K562 (cell line): ENCODE results near the gene IL17REL. TPM values are rescaled to one million over a fixed set of nuclear protein-coding genes. Genes with fewer than 3 reads are reported as not detected.

Experiments used
- ARID4B ChIP-seq: sonication (generic); formaldehyde crosslinking; IDR thresholded peaks from 2 replicates; pipeline ENCODE4 v1.8.0; 2022; ENCODE audit warnings: mild to moderate bottlenecking, missing genetic modification reagents
- CREB1 ChIP-seq, 2 experiments: sonication (generic) in 1 of 2; formaldehyde crosslinking in 1 of 2; IDR thresholded peaks; 2 replicates each; pipeline versions ENCODE4 v1.6.1 to v1.8.0; 2012 to 2022; ENCODE audit warnings: inconsistent platforms in 1 of 2, mild to moderate bottlenecking in 1 of 2, missing genetic modification reagents in 1 of 2, moderate library complexity in 1 of 2
- CTBP1 ChIP-seq: fragments of 450-650 bp; IDR thresholded peaks from 2 replicates; pipeline ENCODE4 v1.6.1; 2016; ENCODE audit warnings: borderline replicate concordance
- E2F5 ChIP-seq: sonication (generic); formaldehyde crosslinking; IDR thresholded peaks from 2 replicates; pipeline ENCODE4 v1.8.0; 2022; ENCODE audit warnings: mild to moderate bottlenecking, missing genetic modification reagents
- FOXJ2 ChIP-seq: fragments of 200-800 bp; sonication (Bioruptor generic); IDR thresholded peaks from 2 replicates; pipeline ENCODE4 v1.6.1; 2016; ENCODE audit warnings: missing genetic modification characterization, missing compliant biosample characterization
- GATAD2B ChIP-seq: fragments of 450-650 bp; IDR thresholded peaks from 2 replicates; pipeline ENCODE4 v1.6.1; 2017; ENCODE audit warnings: mild to moderate bottlenecking, borderline replicate concordance
- ILK ChIP-seq: fragments of 450-650 bp; IDR thresholded peaks from 2 replicates; pipeline ENCODE4 v1.6.1; 2016; ENCODE audit warnings: missing genetic modification characterization, low read depth, mild to moderate bottlenecking, missing compliant biosample characterization, moderate library complexity, borderline replicate concordance
- PRDM10 ChIP-seq: fragments of 450-650 bp; IDR thresholded peaks from 2 replicates; pipeline ENCODE4 v1.6.1; 2018; ENCODE audit not compliant: partially characterized antibody
- RBFOX2 ChIP-seq: fragments of 200-400 bp; formaldehyde crosslinking; IDR thresholded peaks from 2 replicates; pipeline ENCODE4 v1.6.1; 2017; ENCODE audit warnings: low read depth, mild to moderate bottlenecking, low read length, moderate library complexity
- RNF2 ChIP-seq: sonication (generic); IDR thresholded peaks from 2 replicates; pipeline ENCODE4 v1.6.1; 2016
- SAP30 ChIP-seq: fragments of 200-600 bp; sonication (generic); IDR thresholded peaks from 2 replicates; pipeline ENCODE4 v1.6.1; 2012; ENCODE audit warnings: borderline replicate concordance, low read depth, mild to moderate bottlenecking, moderate library complexity, low read length, control low read depth, inconsistent platforms; ENCODE audit not compliant: insufficient read depth, poor library complexity, severe bottlenecking
- SIN3A ChIP-seq, 2 experiments: fragments of 150-350 bp in 1 of 2; IDR thresholded peaks; 2 replicates each; pipeline ENCODE4 v1.6.1; 2011 to 2016; ENCODE audit warnings: borderline replicate concordance in 2 of 2, low read depth in 2 of 2, low read length in 2 of 2, mild to moderate bottlenecking in 2 of 2, moderate library complexity in 2 of 2; ENCODE audit not compliant: control insufficient read depth in 1 of 2
- TAF1 ChIP-seq: IDR thresholded peaks from 2 replicates; pipeline ENCODE4 v1.6.1; 2011; ENCODE audit warnings: mild to moderate bottlenecking, low read length, moderate library complexity; ENCODE audit not compliant: insufficient read depth, control insufficient read depth, severe bottlenecking; ENCODE audit errors: extremely low read depth
- TAF9B ChIP-seq: fragments of 450-650 bp; IDR thresholded peaks from 2 replicates; pipeline ENCODE4 v1.6.1; 2018; ENCODE audit warnings: mild to moderate bottlenecking; ENCODE audit not compliant: partially characterized antibody
- U2AF1 ChIP-seq: fragments of 200-400 bp; formaldehyde crosslinking; optimal IDR thresholded peaks from 2 replicates; pipeline ENCODE3; 2017; ENCODE audit warnings: mild to moderate bottlenecking, low read depth, low read length, moderate library complexity
- ZSCAN29 ChIP-seq: fragments of 450-650 bp; IDR thresholded peaks from 2 replicates; pipeline ENCODE4 v1.6.1; 2017
- polyA plus RNA-seq, 8 experiments: library from polyadenylated mRNA; depleted of rRNA in 4 of 8; stranded (reverse) in 5 of 8; unstranded in 3 of 8; fragments of >200 nt; fragmentation: Nextera tagmentation in 2 of 8; fragmentation: Illumina TruSeq in 1 of 8; extraction: Ambion mirVana in 2 of 8; extraction: Trizol in 1 of 8; gene quantifications; 2 replicates each; pipeline versions ENCODE4 v1.2.1 to v1.2.3, GENCODE V29; 2011 to 2014; ENCODE audit warnings: inconsistent platforms in 1 of 8, missing spikeins in 1 of 8
- total RNA-seq, 7 experiments: library from RNA; depleted of rRNA in 6 of 7; stranded (reverse); fragments of >200 nt in 6 of 7; fragmentation: Illumina TruSeq in 2 of 7; extraction: Trizol in 2 of 7; gene quantifications; 2 replicates each; pipeline versions ENCODE4 v1.2.1 to v1.2.3, GENCODE V29; 2011 to 2021; ENCODE audit warnings: low replicate concordance in 1 of 7
- TF ChIP-seq, protein P1 (sequence below): sonication (generic); formaldehyde crosslinking; IDR thresholded peaks from 2 replicates; pipeline ENCODE4 v1.8.1; 2023; ENCODE audit warnings: mild to moderate bottlenecking, missing genetic modification reagents

The IL17REL gene
- total and polyA plus RNA-seq, 9 of the 15 experiments (the other 6 are each of a cell fraction or from before 2014, with no cell fraction given): 0.05 to 0.42 (median 0.11) TPM; not detected in 4

- peak; percentile 59 for TF ChIP-seq ARID4B (CRISPR knock-in tag)
- no peak for TF ChIP-seq E2F5 (CRISPR knock-in tag)
- peak; percentile 98 for TF ChIP-seq ZSCAN29
- TF ChIP-seq RNF2: no peak
- peak; percentile 73 for TF ChIP-seq RBFOX2
- peak; percentile 69 for TF ChIP-seq SAP30
- no peak for TF ChIP-seq TAF1
- TF ChIP-seq FOXJ2 (tag): no peak
- TF ChIP-seq GATAD2B: no peak
- 0 out of 4 replicates have a peak, but pooled peaks of 1 of the 2 experiments have one; percentile 13 for TF ChIP-seq SIN3A (IDR thresholded peaks at IDR 0.05; ENCODE audit: borderline replicate concordance in 2 of 2, control insufficient read depth in 1 of 2, low read depth in 2 of 2, low read length in 2 of 2)
- TF ChIP-seq PRDM10: no peak
- no peak for TF ChIP-seq ILK (tag)
- peak; percentile 11 for TF ChIP-seq U2AF1
- peak; percentile 78 for TF ChIP-seq CTBP1
- no peak for TF ChIP-seq TAF9B
- TF ChIP-seq, protein P1, sequence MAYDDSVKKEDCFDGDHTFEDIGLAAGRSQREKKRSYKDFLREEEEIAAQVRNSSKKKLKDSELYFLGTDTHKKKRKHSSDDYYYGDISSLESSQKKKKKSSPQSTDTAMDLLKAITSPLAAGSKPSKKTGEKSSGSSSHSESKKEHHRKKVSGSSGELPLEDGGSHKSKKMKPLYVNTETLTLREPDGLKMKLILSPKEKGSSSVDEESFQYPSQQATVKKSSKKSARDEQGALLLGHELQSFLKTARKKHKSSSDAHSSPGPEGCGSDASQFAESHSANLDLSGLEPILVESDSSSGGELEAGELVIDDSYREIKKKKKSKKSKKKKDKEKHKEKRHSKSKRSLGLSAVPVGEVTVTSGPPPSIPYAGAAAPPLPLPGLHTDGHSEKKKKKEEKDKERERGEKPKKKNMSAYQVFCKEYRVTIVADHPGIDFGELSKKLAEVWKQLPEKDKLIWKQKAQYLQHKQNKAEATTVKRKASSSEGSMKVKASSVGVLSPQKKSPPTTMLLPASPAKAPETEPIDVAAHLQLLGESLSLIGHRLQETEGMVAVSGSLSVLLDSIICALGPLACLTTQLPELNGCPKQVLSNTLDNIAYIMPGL (CRISPR knock-in tag): no peak
- TF ChIP-seq CREB1 (IDR thresholded peaks at IDR 0.05): no peak
- TF ChIP-seq CREB1 (CRISPR knock-in tag; IDR thresholded peaks at IDR 0.05): no peak
These were observed 51.0 kb downstream of the IL17REL start (continued) for GRCh38 chr22:49961601-49962011.
